Measurements from ENCODE around the gene CHCHD2. TPM values are rescaled to one million over a fixed set of nuclear protein-coding genes. Genes with fewer than 3 reads are reported as not detected.

The CHCHD2 gene
- total and polyA plus RNA-seq, 2 donors from 2014 or later = 261 to 763 TPM

Other genes with a start within 250 kb of the CHCHD2 start
- gene SEPTIN14, start 243.7 kb downstream of the CHCHD2 start, total RNA-seq = not detected
- gene SEPTIN14, start 243.7 kb downstream of the CHCHD2 start, polyA plus RNA-seq (ENCODE audit: insufficient read depth, low read depth, low replicate concordance) = not detected
- 5.3 TPM for gene ZNF713, start 219.0 kb downstream of the CHCHD2 start, total RNA-seq
- gene ZNF713, start 219.0 kb downstream of the CHCHD2 start, polyA plus RNA-seq (ENCODE audit: insufficient read depth, low read depth, low replicate concordance) = 7.1 TPM
- 12.5 TPM for gene MRPS17, start 154.6 kb downstream of the CHCHD2 start, total RNA-seq
- gene MRPS17, start 154.6 kb downstream of the CHCHD2 start, polyA plus RNA-seq (ENCODE audit: insufficient read depth, low read depth, low replicate concordance) = 26.8 TPM
- 64.4 TPM for gene NIPSNAP2, start 141.9 kb downstream of the CHCHD2 start, total RNA-seq
- gene NIPSNAP2, start 141.9 kb downstream of the CHCHD2 start, polyA plus RNA-seq (ENCODE audit: insufficient read depth, low read depth, low replicate concordance) = 60.3 TPM
- gene PSPH, start 55.0 kb downstream of the CHCHD2 start, total RNA-seq = 9.0 TPM
- 17.8 TPM for gene PSPH, start 55.0 kb downstream of the CHCHD2 start, polyA plus RNA-seq (ENCODE audit: insufficient read depth, low read depth, low replicate concordance)
- gene CCT6A, start 54.7 kb downstream of the CHCHD2 start, total RNA-seq = 92.8 TPM
- gene CCT6A, start 54.7 kb downstream of the CHCHD2 start, polyA plus RNA-seq (ENCODE audit: insufficient read depth, low read depth, low replicate concordance) = 124 TPM
- gene SUMF2, start 42.2 kb downstream of the CHCHD2 start, total RNA-seq = 202 TPM
- 175 TPM for gene SUMF2, start 42.2 kb downstream of the CHCHD2 start, polyA plus RNA-seq (ENCODE audit: insufficient read depth, low read depth, low replicate concordance)
- 0.91 TPM for gene PHKG1, start 13.5 kb downstream of the CHCHD2 start, total RNA-seq
- not detected for gene PHKG1, start 13.5 kb downstream of the CHCHD2 start, polyA plus RNA-seq (ENCODE audit: insufficient read depth, low read depth, low replicate concordance)
- gene NUPR2, start 9.9 kb upstream of the CHCHD2 start, total RNA-seq = 10.3 TPM
- 39.6 TPM for gene NUPR2, start 9.9 kb upstream of the CHCHD2 start, polyA plus RNA-seq (ENCODE audit: insufficient read depth, low read depth, low replicate concordance)